Measurements from ENCODE around the gene ULK2.

GRCh38 chr17:19799796-19800195, 67.9 kb downstream of the ULK2 start:
- TF ChIP-seq CTCF (IDR thresholded peaks at IDR 0.05 in 4 of 5, conservative IDR thresholded peaks at IDR 0.05 in 1 of 5) (no peak), POLR2A (IDR thresholded peaks at IDR 0.05) (no peak)
